DMS53 (cell line): ENCODE results near the gene CASKIN1.
"Not testable (repeated sequence)": the region's sequence is repeated elsewhere in the genome, so short reads cannot be mapped to it uniquely, and the experiment has no call there.

Source experiments
- DNase-seq: peaks from one replicate; lab custom pipeline; 2025; lab: John Stamatoyannopoulos, UW

CASKIN1 gene

DNA sequence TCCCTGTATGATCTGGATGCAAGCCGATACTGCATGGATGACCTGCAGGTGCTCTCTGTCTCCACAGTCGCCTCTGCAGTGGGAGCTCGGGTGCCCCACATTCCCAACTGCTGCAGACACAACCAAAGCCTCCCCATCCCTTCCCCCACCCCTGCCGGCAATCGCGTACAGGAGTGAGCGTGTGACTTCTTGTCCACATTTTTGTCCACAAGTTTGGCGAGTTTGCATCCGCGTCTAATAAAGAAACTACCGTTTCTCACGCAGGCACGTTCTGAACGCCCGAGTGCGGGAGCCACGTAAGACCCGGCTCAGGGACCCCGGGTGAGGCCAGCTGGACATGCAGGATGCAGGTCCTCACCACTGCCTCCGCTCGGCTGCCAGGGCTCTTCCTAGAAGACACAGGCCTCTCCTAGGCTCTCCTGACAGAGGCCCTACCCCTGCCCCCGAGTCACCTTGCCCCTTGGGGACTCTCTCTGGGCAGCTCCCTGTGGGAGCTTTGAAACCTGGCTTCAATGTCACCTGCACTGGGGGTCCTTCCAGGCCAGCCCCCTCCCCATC, 66.4 kb downstream of the CASKIN1 start:
- DNase-seq, result not testable (repeated sequence)

DNA sequence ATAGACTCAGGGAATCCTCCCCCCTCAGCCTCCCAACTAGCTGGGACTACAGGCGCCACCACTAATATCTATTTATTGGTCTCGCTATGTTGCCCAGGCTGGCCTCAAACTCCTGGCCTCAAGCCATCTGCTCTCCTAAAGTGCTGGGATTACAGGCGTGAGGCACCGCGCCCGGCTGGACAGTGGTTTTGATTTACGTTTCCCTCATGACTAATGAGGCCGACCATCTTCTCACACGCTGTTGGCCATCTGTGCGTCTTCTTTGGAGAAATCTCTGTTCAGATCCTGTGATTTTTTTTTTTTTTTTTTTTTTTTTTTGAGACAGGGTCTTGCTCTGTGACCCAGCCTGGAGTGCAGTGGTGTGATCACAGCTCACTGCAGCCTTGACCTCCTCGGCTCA, 67.2 kb downstream of the CASKIN1 start:
- DNase-seq, result not testable (repeated sequence)

DNA sequence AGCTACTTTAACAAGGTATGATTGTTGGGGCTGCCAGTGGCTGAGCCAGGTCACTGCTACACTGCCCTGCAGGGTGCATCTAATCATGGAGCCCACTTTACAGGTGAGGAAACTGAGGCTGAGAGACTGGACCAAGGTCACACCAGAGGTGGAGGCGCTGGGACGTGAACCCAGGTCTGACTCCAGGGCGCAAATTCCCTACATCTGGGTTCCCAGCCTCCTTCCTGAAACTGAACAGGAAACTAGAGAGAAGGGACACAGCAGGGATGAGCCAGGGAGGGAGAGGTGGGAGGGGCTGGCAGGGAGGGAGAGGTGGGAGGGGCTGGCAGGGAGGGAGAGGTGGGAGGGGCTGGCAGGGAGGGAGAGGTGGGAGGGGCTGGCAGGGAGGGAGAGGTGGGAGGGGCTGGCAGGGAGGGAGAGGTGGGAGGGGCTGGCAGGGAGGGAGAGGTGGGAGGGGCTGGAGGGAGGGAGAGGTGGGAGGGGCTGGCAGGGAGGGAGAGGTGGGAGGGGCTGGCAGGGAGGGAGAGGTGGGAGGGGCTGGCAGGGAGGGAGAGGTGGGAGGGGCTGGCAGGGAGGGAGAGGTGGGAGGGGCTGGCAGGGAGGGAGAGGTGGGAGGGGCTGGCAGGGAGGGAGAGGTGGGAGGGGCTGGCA, 68.7 kb downstream of the CASKIN1 start:
- peak; percentile 72 for DNase-seq
